ENCODE results near the gene CLGN. TPM values are rescaled to one million over a fixed set of nuclear protein-coding genes. Genes with fewer than 3 reads are reported as not detected.

The CLGN gene
- polyA plus RNA-seq, 3 donors = 0.04 to 0.54 (median 0.10) TPM

DNA sequence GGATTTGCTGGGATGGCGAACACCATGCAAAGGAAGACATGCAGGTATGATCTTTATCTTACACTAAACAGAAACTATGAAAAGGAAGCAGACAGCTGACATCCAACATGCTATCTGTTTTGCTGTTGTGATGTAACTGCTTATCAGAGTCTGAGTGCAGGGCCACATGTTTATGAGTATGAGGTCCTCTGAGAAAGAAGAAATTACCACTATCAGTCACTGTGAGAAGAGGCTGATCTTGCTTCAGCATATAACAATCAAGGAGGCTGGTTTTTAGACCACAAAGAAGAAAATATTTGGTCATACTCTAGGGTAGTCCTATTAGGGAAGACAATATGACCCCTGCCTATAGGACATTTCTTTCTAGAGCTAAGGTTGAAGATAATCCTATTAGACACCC is 18.5 kb downstream of the CLGN start:
- no peak overlapping the region for H2AFZ ChIP-seq (ENCODE audit: insufficient read depth, low read depth, low read length, poor library complexity, severe bottlenecking)
- peaks cover 0 to 2% of the 10 kb centered on the region in 2 donors for H3K36me3 Mint-ChIP-seq
- no peak for DNase-seq
- H3K27me3 Mint-ChIP-seq (ENCODE audit: low read depth in 3 of 3) = no peaks in the 10 kb centered on the region
- no peaks in the 10 kb centered on the region for H3K27me3 ChIP-seq (ENCODE audit: control insufficient read depth in 2 of 2, insufficient read depth in 2 of 2, low read length in 2 of 2)
- H3K9me3 ChIP-seq (replicated peaks in 1 of 2; ENCODE audit: control insufficient read depth in 1 of 2, insufficient read depth in 1 of 2, low read length in 2 of 2) = no peaks in the 10 kb centered on the region
- H3K36me3 ChIP-seq (replicated peaks in 1 of 2; ENCODE audit: control insufficient read depth in 1 of 2, insufficient read depth in 2 of 2, low read length in 2 of 2) = no peaks in the 10 kb centered on the region
- no peaks in the 10 kb centered on the region for H3K4me1 ChIP-seq (ENCODE audit: control insufficient read depth in 1 of 2, insufficient read depth in 2 of 2, low read length in 2 of 2)
- intact Hi-C loops (cut with micrococcal nuclease) = no loop called here
- H3K27ac ChIP-seq (ENCODE audit: low read depth in 1 of 2, low read length in 2 of 2) = no peak overlapping the region
- WGBS (ENCODE audit: insufficient coverage) = no CpG with 5 or more reads among the region's 1 CpG
- no peaks in the 10 kb centered on the region for H3K4me1 Mint-ChIP-seq
- no peak overlapping the region for H3K4me3 ChIP-seq (replicated peaks in 1 of 3; ENCODE audit: low read depth in 2 of 3, low read length in 3 of 3)
- no peaks in the 10 kb centered on the region for H4K20me1 ChIP-seq (ENCODE audit: insufficient read depth, low read length)
- TF ChIP-seq, protein P1, sequence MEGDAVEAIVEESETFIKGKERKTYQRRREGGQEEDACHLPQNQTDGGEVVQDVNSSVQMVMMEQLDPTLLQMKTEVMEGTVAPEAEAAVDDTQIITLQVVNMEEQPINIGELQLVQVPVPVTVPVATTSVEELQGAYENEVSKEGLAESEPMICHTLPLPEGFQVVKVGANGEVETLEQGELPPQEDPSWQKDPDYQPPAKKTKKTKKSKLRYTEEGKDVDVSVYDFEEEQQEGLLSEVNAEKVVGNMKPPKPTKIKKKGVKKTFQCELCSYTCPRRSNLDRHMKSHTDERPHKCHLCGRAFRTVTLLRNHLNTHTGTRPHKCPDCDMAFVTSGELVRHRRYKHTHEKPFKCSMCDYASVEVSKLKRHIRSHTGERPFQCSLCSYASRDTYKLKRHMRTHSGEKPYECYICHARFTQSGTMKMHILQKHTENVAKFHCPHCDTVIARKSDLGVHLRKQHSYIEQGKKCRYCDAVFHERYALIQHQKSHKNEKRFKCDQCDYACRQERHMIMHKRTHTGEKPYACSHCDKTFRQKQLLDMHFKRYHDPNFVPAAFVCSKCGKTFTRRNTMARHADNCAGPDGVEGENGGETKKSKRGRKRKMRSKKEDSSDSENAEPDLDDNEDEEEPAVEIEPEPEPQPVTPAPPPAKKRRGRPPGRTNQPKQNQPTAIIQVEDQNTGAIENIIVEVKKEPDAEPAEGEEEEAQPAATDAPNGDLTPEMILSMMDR (IDR thresholded peaks at IDR 0.05) = no peak
- no peak overlapping the region for H3K27ac Mint-ChIP-seq
- no peaks in the 10 kb centered on the region for H3K79me2 ChIP-seq (ENCODE audit: insufficient read depth, low read length)
- H3K4me3 Mint-ChIP-seq = no peak overlapping the region
- no peak overlapping the region for H3K9ac ChIP-seq (ENCODE audit: insufficient read depth, low read length, poor library complexity, severe bottlenecking)
- H3K9me3 Mint-ChIP-seq = peaks cover 0 to 6% (median 3%) of the 10 kb centered on the region in 7 donors
- no peak overlapping the region for H3K4me2 ChIP-seq (replicated peaks; ENCODE audit: extremely low read depth, low read length, poor library complexity, severe bottlenecking)

DNA sequence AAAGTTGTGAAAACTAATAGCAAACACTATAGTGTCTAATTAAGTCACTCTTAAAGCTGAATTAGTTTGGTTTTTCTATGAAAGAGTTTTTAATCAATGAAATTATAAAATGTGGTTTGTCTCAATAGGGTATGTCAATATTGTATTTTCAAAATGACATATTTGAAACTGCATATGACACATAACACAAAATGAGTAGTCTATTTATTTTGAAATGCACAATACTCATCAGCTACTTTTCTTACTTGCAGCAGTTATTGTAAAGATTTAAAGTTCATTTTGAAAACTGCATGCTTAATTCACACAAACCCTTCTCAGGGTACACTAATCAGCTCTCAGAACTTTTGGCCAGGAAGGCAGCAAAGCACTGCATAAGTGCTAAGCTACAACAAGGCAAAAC is 21.2 kb downstream of the CLGN start:
- no peaks in the 10 kb centered on the region for H3K79me2 ChIP-seq (ENCODE audit: insufficient read depth, low read length)
- H3K4me1 ChIP-seq (ENCODE audit: control insufficient read depth in 1 of 2, insufficient read depth in 2 of 2, low read length in 2 of 2) = no peaks in the 10 kb centered on the region
- no peak for DNase-seq
- Mint-ChIP-seq H3K4me1 (no peaks in the 10 kb centered on the region), H3K4me3 (no peak overlapping the region), H3K27me3 (ENCODE audit: low read depth in 3 of 3) (no peaks in the 10 kb centered on the region), H3K9me3 (no peaks in the 10 kb centered on the region), H3K36me3 (no peaks in the 10 kb centered on the region), H3K27ac (no peak overlapping the region)
- TF ChIP-seq, protein P1 (IDR thresholded peaks at IDR 0.05) = no peak
- no peaks in the 10 kb centered on the region for H3K36me3 ChIP-seq (replicated peaks in 1 of 2; ENCODE audit: control insufficient read depth in 1 of 2, insufficient read depth in 2 of 2, low read length in 2 of 2)
- no peak overlapping the region for H3K4me3 ChIP-seq (replicated peaks in 1 of 3; ENCODE audit: low read depth in 2 of 3, low read length in 3 of 3)
- no peak overlapping the region for H3K9ac ChIP-seq (ENCODE audit: insufficient read depth, low read length, poor library complexity, severe bottlenecking)
- intact Hi-C loops (cut with micrococcal nuclease) = no loop called here
- no peaks in the 10 kb centered on the region for H3K9me3 ChIP-seq (replicated peaks in 1 of 2; ENCODE audit: control insufficient read depth in 1 of 2, insufficient read depth in 1 of 2, low read length in 2 of 2)
- H4K20me1 ChIP-seq (ENCODE audit: insufficient read depth, low read length) = no peaks in the 10 kb centered on the region
- H2AFZ ChIP-seq (ENCODE audit: insufficient read depth, low read depth, low read length, poor library complexity, severe bottlenecking) = no peak overlapping the region
- no peak overlapping the region for H3K27ac ChIP-seq (ENCODE audit: low read depth in 1 of 2, low read length in 2 of 2)
- no peak overlapping the region for H3K4me2 ChIP-seq (replicated peaks; ENCODE audit: extremely low read depth, low read length, poor library complexity, severe bottlenecking)
- H3K27me3 ChIP-seq (ENCODE audit: control insufficient read depth in 2 of 2, insufficient read depth in 2 of 2, low read length in 2 of 2) = no peaks in the 10 kb centered on the region
